Liver (tissue), 9 donors: ENCODE data around the gene TNFRSF8. TPM values are rescaled to one million over a fixed set of nuclear protein-coding genes. Genes with fewer than 3 reads are reported as not detected.

Experiments
- DNase-seq: peaks from one replicate; pipeline ENCODE4 v3.0.0-alpha.2; 2017; ENCODE audit warnings: low spot score
- H3K27ac ChIP-seq, 2 donors: one replicate each; pipeline ENCODE4 v1.7.0; 2013; ENCODE audit warnings: inconsistent platforms in 2 of 2, low read length in 2 of 2, control low read depth in 1 of 2, low read depth in 1 of 2, mild to moderate bottlenecking in 1 of 2
- H3K27me3 ChIP-seq, 4 donors: one replicate each; pipeline versions ENCODE4 v1.6.1 to v1.7.0; 2013; ENCODE audit warnings: low read length in 3 of 4, inconsistent platforms in 1 of 4, mild to moderate bottlenecking in 1 of 4, moderate library complexity in 1 of 4; ENCODE audit not compliant: control insufficient read depth in 4 of 4, insufficient read depth in 4 of 4
- H3K36me3 ChIP-seq, 4 donors: one replicate each; pipeline versions ENCODE4 v1.6.1 to v1.7.0; 2013; ENCODE audit warnings: low read length in 3 of 4, mild to moderate bottlenecking in 3 of 4, low read depth in 1 of 4, moderate library complexity in 1 of 4; ENCODE audit not compliant: control insufficient read depth in 4 of 4, insufficient read depth in 3 of 4
- H3K4me1 ChIP-seq, 4 donors: one replicate each; pipeline versions ENCODE4 v1.6.1 to v1.7.0; 2013; ENCODE audit warnings: low read length in 3 of 4, mild to moderate bottlenecking in 3 of 4, moderate library complexity in 1 of 4; ENCODE audit not compliant: control insufficient read depth in 4 of 4, insufficient read depth in 4 of 4
- H3K4me3 ChIP-seq, 3 donors: one replicate each; pipeline versions ENCODE4 v1.6.1 to v1.7.0; 2013; ENCODE audit warnings: low read length in 3 of 3, control low read depth in 1 of 3, low read depth in 1 of 3, mild to moderate bottlenecking in 1 of 3
- H3K9ac ChIP-seq, 2 donors: one replicate each; pipeline ENCODE4 v1.7.0; 2013; ENCODE audit warnings: low read length in 2 of 2, mild to moderate bottlenecking in 2 of 2, moderate library complexity in 2 of 2, control low read depth in 1 of 2, low read depth in 1 of 2
- H3K9me3 ChIP-seq, 4 donors: one replicate each; pipeline versions ENCODE4 v1.6.1 to v1.7.0; 2013; ENCODE audit warnings: low read length in 3 of 4; ENCODE audit not compliant: control insufficient read depth in 4 of 4
- EGR1 ChIP-seq, 2 donors: IDR thresholded peaks; 2 replicates each; pipeline ENCODE4 v1.6.1; 2016 to 2018; ENCODE audit warnings: antibody characterized with exemption in 2 of 2, low read depth in 2 of 2
- FOXA1 ChIP-seq: IDR thresholded peaks from 2 replicates; pipeline ENCODE4 v1.6.1; 2016; ENCODE audit warnings: antibody characterized with exemption
- FOXA2 ChIP-seq: IDR thresholded peaks from 2 replicates; pipeline ENCODE4 v1.6.1; 2016; ENCODE audit warnings: antibody characterized with exemption
- GABPA ChIP-seq, 2 donors: IDR thresholded peaks in 1 of 2; conservative IDR thresholded peaks in 1 of 2; 2 replicates each; pipeline ENCODE4 v1.6.1; 2016; ENCODE audit warnings: antibody characterized with exemption in 2 of 2, mild to moderate bottlenecking in 1 of 2, moderate library complexity in 1 of 2
- HNF4A ChIP-seq, 2 donors: conservative IDR thresholded peaks; 2 replicates each; pipeline ENCODE4 v1.6.1; 2016; ENCODE audit warnings: antibody characterized with exemption in 2 of 2, mild to moderate bottlenecking in 2 of 2
- HNF4G ChIP-seq: IDR thresholded peaks from 2 replicates; pipeline ENCODE4 v1.6.1; 2016; ENCODE audit warnings: antibody characterized with exemption
- JUND ChIP-seq, 2 donors: IDR thresholded peaks; 2 replicates each; pipeline ENCODE4 v1.6.1; 2016; ENCODE audit warnings: antibody characterized with exemption in 2 of 2
- MAX ChIP-seq: IDR thresholded peaks from 2 replicates; pipeline ENCODE4 v1.6.1; 2016; ENCODE audit warnings: antibody characterized with exemption
- NR2F2 ChIP-seq: IDR thresholded peaks from 2 replicates; pipeline ENCODE4 v1.6.1; 2016; ENCODE audit warnings: antibody characterized with exemption
- RAD21 ChIP-seq, 2 donors: IDR thresholded peaks; 2 replicates each; pipeline ENCODE4 v1.6.1; 2016; ENCODE audit warnings: antibody characterized with exemption in 2 of 2, mild to moderate bottlenecking in 2 of 2
- REST ChIP-seq: IDR thresholded peaks from 2 replicates; pipeline ENCODE4 v1.6.1; 2016; ENCODE audit warnings: antibody characterized with exemption, mild to moderate bottlenecking
- RXRA ChIP-seq, 2 donors: IDR thresholded peaks; 2 replicates each; pipeline ENCODE4 v1.6.1; 2017 to 2018; ENCODE audit warnings: antibody characterized with exemption in 2 of 2, mild to moderate bottlenecking in 1 of 2
- SP1 ChIP-seq: IDR thresholded peaks from 2 replicates; pipeline ENCODE4 v1.6.1; 2018; ENCODE audit warnings: antibody characterized with exemption, mild to moderate bottlenecking
- TAF1 ChIP-seq: conservative IDR thresholded peaks from 2 replicates; pipeline ENCODE4 v1.6.1; 2016; ENCODE audit warnings: antibody characterized with exemption, mild to moderate bottlenecking
- YY1 ChIP-seq: IDR thresholded peaks from 2 replicates; pipeline ENCODE4 v1.6.1; 2016; ENCODE audit warnings: antibody characterized with exemption, mild to moderate bottlenecking
- ZBTB33 ChIP-seq: IDR thresholded peaks from 2 replicates; pipeline ENCODE4 v1.6.1; 2016; ENCODE audit warnings: antibody characterized with exemption
- WGBS: extraction: QIAGEN DNeasy Blood & Tissue Kit; methylation state at CpG from one replicate; pipeline ENCODE4 v1.1.7; 2013; 5-methylcytosine and 5-hydroxymethylcytosine counted together
- polyA plus RNA-seq, 2 donors: library from polyadenylated mRNA; stranded (reverse) in 1 of 2; unstranded in 1 of 2; fragments of 200-250 nt in 1 of 2; fragments of >200 nt in 1 of 2; fragmentation: Nextera tagmentation in 1 of 2; extraction: Ambion mirVana in 1 of 2; gene quantifications; one replicate each; pipeline versions ENCODE4 v1.2.1 to v1.2.3, GENCODE V29; 2013 to 2015
- total RNA-seq, 2 donors: library from RNA; depleted of rRNA; stranded (reverse); fragments of >200 nt; gene quantifications; one replicate each; pipeline ENCODE4 v1.2.3, GENCODE V29; 2014
- TF ChIP-seq, protein P1 (sequence below): fragments of 150-350 bp; IDR thresholded peaks from 2 replicates; pipeline ENCODE4 v1.5.1; 2017; ENCODE audit warnings: improper control_type of control experiment, low read depth, low read length; ENCODE audit not compliant: missing input control
- donor health status: healthy.
- donor health status: healthy.
- donor health status: healthy.
- donor health status: healthy.
- donor health status: healthy.

Gene TNFRSF8
- total and polyA plus RNA-seq, 4 donors, result 0.08 to 0.19 (median 0.12) TPM

DNA sequence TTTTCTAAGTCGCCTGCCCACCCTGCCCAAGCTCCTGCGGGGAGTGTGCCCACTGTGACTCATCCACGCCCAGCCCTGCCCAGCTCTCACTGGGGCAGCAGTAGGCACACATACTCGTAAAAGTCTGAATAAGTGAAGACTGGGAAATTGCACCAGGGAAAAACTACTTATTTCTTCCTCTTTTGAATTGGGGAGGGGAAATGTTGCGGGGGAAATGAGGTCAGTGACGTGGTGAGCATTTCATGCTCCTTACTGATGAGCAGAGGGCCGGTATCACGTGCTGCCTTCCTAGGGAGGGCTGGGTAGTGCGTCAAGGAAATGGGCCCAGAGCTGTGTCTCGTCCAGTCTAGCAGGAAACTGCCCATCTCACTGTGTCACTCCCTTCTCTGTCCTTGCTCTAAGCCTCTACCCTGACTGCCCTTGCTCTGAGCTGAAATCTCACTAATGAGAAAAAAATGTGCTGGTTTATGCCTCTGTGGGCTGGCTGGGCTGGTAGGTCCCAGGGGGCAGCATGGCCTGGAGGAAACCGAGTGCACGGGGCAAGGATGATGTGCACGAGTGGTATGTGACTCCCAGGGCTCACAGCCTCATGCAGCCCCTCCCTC lies 90.2 kb downstream of the TNFRSF8 start:
- Histone ChIP-seq H3K36me3 (no peaks in the 10 kb centered on the region), H3K27me3 (no peaks in the 10 kb centered on the region), H3K9ac (no peak overlapping the region), H3K4me3 (no peak overlapping the region), H3K27ac (peak overlapping the region; percentile 61 to 65), H3K9me3 (no peaks in the 10 kb centered on the region), H3K4me1 (peaks cover 6 to 16% (median 12%) of the 10 kb centered on the region in 4 donors)
- DNase-seq, result no peak
- WGBS, result 68% methylated on average over 13 of the region's 13 CpGs
- no peak for TF ChIP-seq EGR1 (IDR thresholded peaks at IDR 0.05; ENCODE audit: low read depth in 2 of 2)
- no peak for TF ChIP-seq REST
- no peak for TF ChIP-seq HNF4G
- TF ChIP-seq, protein P1, sequence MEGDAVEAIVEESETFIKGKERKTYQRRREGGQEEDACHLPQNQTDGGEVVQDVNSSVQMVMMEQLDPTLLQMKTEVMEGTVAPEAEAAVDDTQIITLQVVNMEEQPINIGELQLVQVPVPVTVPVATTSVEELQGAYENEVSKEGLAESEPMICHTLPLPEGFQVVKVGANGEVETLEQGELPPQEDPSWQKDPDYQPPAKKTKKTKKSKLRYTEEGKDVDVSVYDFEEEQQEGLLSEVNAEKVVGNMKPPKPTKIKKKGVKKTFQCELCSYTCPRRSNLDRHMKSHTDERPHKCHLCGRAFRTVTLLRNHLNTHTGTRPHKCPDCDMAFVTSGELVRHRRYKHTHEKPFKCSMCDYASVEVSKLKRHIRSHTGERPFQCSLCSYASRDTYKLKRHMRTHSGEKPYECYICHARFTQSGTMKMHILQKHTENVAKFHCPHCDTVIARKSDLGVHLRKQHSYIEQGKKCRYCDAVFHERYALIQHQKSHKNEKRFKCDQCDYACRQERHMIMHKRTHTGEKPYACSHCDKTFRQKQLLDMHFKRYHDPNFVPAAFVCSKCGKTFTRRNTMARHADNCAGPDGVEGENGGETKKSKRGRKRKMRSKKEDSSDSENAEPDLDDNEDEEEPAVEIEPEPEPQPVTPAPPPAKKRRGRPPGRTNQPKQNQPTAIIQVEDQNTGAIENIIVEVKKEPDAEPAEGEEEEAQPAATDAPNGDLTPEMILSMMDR, result no peak
- TF ChIP-seq JUND (IDR thresholded peaks at IDR 0.05), result peak in 1 of 2 donors; percentile 13
- TF ChIP-seq RAD21 (IDR thresholded peaks at IDR 0.05), result no peak
- no peak for TF ChIP-seq GABPA (IDR thresholded peaks at IDR 0.05 in 1 of 2, conservative IDR thresholded peaks at IDR 0.05 in 1 of 2)
- TF ChIP-seq YY1, result peak; percentile 16
- TF ChIP-seq SP1, result no peak
- TF ChIP-seq ZBTB33, result no peak

DNA sequence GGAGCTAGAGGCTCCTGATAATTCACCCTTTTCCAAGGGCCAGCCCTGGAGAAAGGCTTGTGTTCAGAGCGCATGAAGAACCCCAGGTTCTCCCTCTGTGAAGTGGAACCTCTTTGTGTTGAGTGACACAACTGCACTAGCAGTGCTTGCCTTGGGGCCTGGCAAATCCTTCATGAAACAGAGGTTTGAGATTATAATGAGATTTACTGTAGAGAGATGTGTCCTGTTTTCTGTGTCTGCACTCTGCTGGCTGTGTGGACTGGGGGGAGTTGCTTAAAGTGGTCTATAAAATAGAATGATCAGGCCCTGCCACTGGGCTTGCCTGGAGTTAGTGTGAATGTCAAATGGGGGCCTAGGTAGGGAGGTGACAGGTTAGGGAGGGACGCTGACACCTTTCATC lies 92.2 kb downstream of the TNFRSF8 start:
- DNase-seq, result no peak
- Histone ChIP-seq H3K9ac (no peak overlapping the region), H3K36me3 (no peaks in the 10 kb centered on the region), H3K9me3 (no peaks in the 10 kb centered on the region), H3K27me3 (no peaks in the 10 kb centered on the region), H3K4me3 (no peak overlapping the region), H3K27ac (no peak overlapping the region), H3K4me1 (peaks cover 4 to 18% (median 14%) of the 10 kb centered on the region in 4 donors)
- WGBS, result 96% methylated on average over 2 of the region's 2 CpGs
- TF ChIP-seq MAX (no peak), FOXA2 (no peak), HNF4A (conservative IDR thresholded peaks at IDR 0.05) (no peak), NR2F2 (no peak), YY1 (no peak), TAF1 (no peak), RAD21 (IDR thresholded peaks at IDR 0.05) (no peak), JUND (IDR thresholded peaks at IDR 0.05) (no peak), RXRA (IDR thresholded peaks at IDR 0.05) (no peak), HNF4G (no peak), ZBTB33 (no peak), FOXA1 (no peak), SP1 (no peak), EGR1 (IDR thresholded peaks at IDR 0.05; ENCODE audit: low read depth in 2 of 2) (no peak), REST (no peak)
